A549 (cell line): Measurements from ENCODE around the gene PDZK1IP1. TPM values are rescaled to one million over a fixed set of nuclear protein-coding genes. Genes with fewer than 3 reads are reported as not detected.

Source experiments
- ATAC-seq, 2 experiments: fragments of 200-7000 bp in 1 of 2; fragments of >200 bp in 1 of 2; cut with Nextera tagmentation in 1 of 2; cut with Tn5 transposase in 1 of 2; 3 replicates each; pipeline versions ENCODE4 v1.8.0 to v1.9.1; 2018 to 2020; ENCODE audit warnings: mild to moderate bottlenecking in 1 of 2, moderate library complexity in 1 of 2
- CTCF ChIA-PET: fragments of 300-600 bp; sonication (Branson Sonifier 250); formaldehyde crosslinking; extraction: SDS; loops from one replicate; lab custom pipeline; 2021; ENCODE audit warnings: antibody characterized with exemption, inconsistent platforms; lab: Yijun Ruan, JAX
- POLR2A ChIA-PET: fragments of 350-600 bp; formaldehyde crosslinking; extraction: SDS; loops from one replicate; lab custom pipeline; 2021; ENCODE audit warnings: antibody characterized with exemption, inconsistent platforms; lab: Yijun Ruan, JAX
- DNase-seq, 2 experiments: peaks; one replicate each; pipeline versions ENCODE4 v3.0.0 to v3.0.0-alpha.2; 2011 to 2016; ENCODE audit warnings: low read depth in 1 of 2, low spot score in 1 of 2
- FAIRE-seq: peaks from 2 replicates; lab custom pipeline; 2011; peaks lifted over from hg19 to GRCh38; lab: Jason Lieb, UNC
- H3K27ac ChIP-seq, 2 experiments: fragments of >200 bp; sonication (Bioruptor Twin); formaldehyde crosslinking; 3 replicates each; pipeline ENCODE4 v1.5.1; 2016 to 2017
- H3K4me1 ChIP-seq: fragments of >200 bp; sonication (Bioruptor Twin); formaldehyde crosslinking; 3 replicates; pipeline ENCODE4 v1.6.1; 2016
- H3K4me2 ChIP-seq: fragments of >200 bp; sonication (Bioruptor Twin); formaldehyde crosslinking; 3 replicates; pipeline ENCODE4 v1.6.1; 2016
- H3K4me3 ChIP-seq: fragments of >200 bp; sonication (Bioruptor Twin); formaldehyde crosslinking; 3 replicates; pipeline ENCODE4 v1.5.1; 2016
- H3K9me3 ChIP-seq: fragments of >200 bp; sonication (Bioruptor Twin); formaldehyde crosslinking; 3 replicates; pipeline ENCODE4 v1.6.1; 2016
- ATOH8 ChIP-seq: fragments of 250-450 bp; sonication (Bioruptor Pico); IDR thresholded peaks from 2 replicates; pipeline ENCODE4 v1.5.0; 2020; ENCODE audit warnings: low read depth, mild to moderate bottlenecking, moderate library complexity
- CBX2 ChIP-seq: fragments of 200-600 bp; sonication (generic); IDR thresholded peaks from 2 replicates; pipeline ENCODE4 v1.6.1; 2016; ENCODE audit warnings: low read depth, mild to moderate bottlenecking, borderline replicate concordance
- CBX8 ChIP-seq: fragments of 200-600 bp; sonication (generic); IDR thresholded peaks from 2 replicates; pipeline ENCODE4 v1.6.1; 2016
- CTCF ChIP-seq: fragments of >200 bp; sonication (Bioruptor Twin); formaldehyde crosslinking; IDR thresholded peaks from 3 replicates; pipeline ENCODE4 v1.5.1; 2016
- EHF ChIP-seq: fragments of 250-450 bp; sonication (Bioruptor Pico); IDR thresholded peaks from 2 replicates; pipeline ENCODE4 v1.5.0; 2020; ENCODE audit warnings: mild to moderate bottlenecking
- EHMT2 ChIP-seq: fragments of 200-600 bp; sonication (generic); IDR thresholded peaks from 2 replicates; pipeline ENCODE4 v1.6.1; 2016; ENCODE audit warnings: antibody characterized with exemption, low read depth, mild to moderate bottlenecking, moderate library complexity
- ELK1 ChIP-seq: fragments of 150-350 bp; IDR thresholded peaks from 2 replicates; pipeline ENCODE4 v1.6.1; 2014; ENCODE audit warnings: low read depth, mild to moderate bottlenecking, low read length
- FOSB ChIP-seq: fragments of 250-450 bp; sonication (Bioruptor Pico); IDR thresholded peaks from 2 replicates; pipeline ENCODE4 v1.5.0; 2020; ENCODE audit warnings: mild to moderate bottlenecking, moderate library complexity
- FOSL2 ChIP-seq, 2 experiments: fragments of 450-650 bp in 1 of 2; fragments of >200 bp in 1 of 2; sonication (Bioruptor Twin) in 1 of 2; formaldehyde crosslinking; IDR thresholded peaks; 2 replicates each; pipeline versions ENCODE4 v1.5.0 to v1.6.1; 2016 to 2020; ENCODE audit warnings: mild to moderate bottlenecking in 1 of 2, moderate library complexity in 1 of 2
- FOXS1 ChIP-seq: fragments of 250-450 bp; sonication (Bioruptor Pico); IDR thresholded peaks from 2 replicates; pipeline ENCODE4 v1.5.0; 2020; ENCODE audit warnings: mild to moderate bottlenecking, moderate library complexity
- HOXA7 ChIP-seq: fragments of 250-450 bp; sonication (Bioruptor Pico); IDR thresholded peaks from 2 replicates; pipeline ENCODE4 v1.5.0; 2020; ENCODE audit warnings: mild to moderate bottlenecking, moderate library complexity
- HOXB5 ChIP-seq: fragments of 250-450 bp; sonication (Bioruptor Pico); IDR thresholded peaks from 2 replicates; pipeline ENCODE4 v1.5.0; 2020; ENCODE audit warnings: mild to moderate bottlenecking, moderate library complexity
- KDM1A ChIP-seq: fragments of 200-600 bp; sonication (generic); IDR thresholded peaks from 2 replicates; pipeline ENCODE4 v1.6.1; 2016; ENCODE audit warnings: low read depth, mild to moderate bottlenecking
- MAFK ChIP-seq: fragments of 450-650 bp; IDR thresholded peaks from 2 replicates; pipeline ENCODE4 v1.6.1; 2014; ENCODE audit not compliant: partially characterized antibody
- MAX ChIP-seq: IDR thresholded peaks from 2 replicates; pipeline ENCODE4 v1.6.1; 2012
- NFE2L2 ChIP-seq: fragments of 150-350 bp; conservative IDR thresholded peaks from 2 replicates; pipeline ENCODE4 v1.6.1; 2014; ENCODE audit warnings: low read length
- RFX5 ChIP-seq: fragments of 450-650 bp; IDR thresholded peaks from 2 replicates; pipeline ENCODE4 v1.7.1; 2014; ENCODE audit warnings: antibody characterized with exemption, mild to moderate bottlenecking, moderate library complexity
- RNF2 ChIP-seq: fragments of 200-600 bp; sonication (generic); IDR thresholded peaks from 2 replicates; pipeline ENCODE4 v1.6.1; 2016; ENCODE audit warnings: low read depth, mild to moderate bottlenecking, antibody characterized with exemption, moderate library complexity, borderline replicate concordance
- SMC3 ChIP-seq: fragments of >200 bp; sonication (Bioruptor Twin); formaldehyde crosslinking; IDR thresholded peaks from 3 replicates; pipeline ENCODE4 v1.6.1; 2018; ENCODE audit warnings: inconsistent platforms
- SREBF2 ChIP-seq: fragments of 450-650 bp; IDR thresholded peaks from 2 replicates; pipeline ENCODE4 v1.6.1; 2014; ENCODE audit warnings: mild to moderate bottlenecking, moderate library complexity
- TFCP2L1 ChIP-seq: fragments of 250-450 bp; sonication (Bioruptor Pico); IDR thresholded peaks from 2 replicates; pipeline ENCODE4 v1.5.0; 2021; ENCODE audit warnings: mild to moderate bottlenecking
- ZFP36 ChIP-seq: fragments of 450-650 bp; IDR thresholded peaks from 2 replicates; pipeline ENCODE4 v1.6.1; 2014; ENCODE audit warnings: borderline replicate concordance; ENCODE audit not compliant: partially characterized antibody
- ZNF302 ChIP-seq: fragments of 250-450 bp; sonication (Bioruptor Pico); IDR thresholded peaks from 2 replicates; pipeline ENCODE4 v1.9.0; 2021; ENCODE audit warnings: inconsistent platforms, mild to moderate bottlenecking, moderate library complexity
- WGBS: methylation state at CpG from one replicate; pipeline ENCODE4 v1.1.6; 2017; ENCODE audit errors: missing lambda C conversion rate; 5-methylcytosine and 5-hydroxymethylcytosine counted together
- polyA plus RNA-seq, 4 experiments: library from polyadenylated mRNA; depleted of rRNA in 3 of 4; stranded (reverse); fragments of >200 nt; fragmentation: RNase III in 1 of 4; extraction: RNeasy Plus Mini Kit Qiagen cat#74134 plus additional on column Dnase treatment in 1 of 4; gene quantifications; 2 replicates in 3 of 4; 3 replicates in 1 of 4; pipeline ENCODE4 v1.2.3, GENCODE V29; 2011 to 2017
- TF ChIP-seq, protein P1 (sequence below): fragments of 450-650 bp; IDR thresholded peaks from 2 replicates; pipeline ENCODE4 v1.6.1; 2014; ENCODE audit warnings: antibody characterized with exemption

PDZK1IP1 gene
- polyA plus RNA-seq, 2 of the 4 experiments (the other 2 are of a cell fraction) = 2.2 to 6.4 TPM

DNA sequence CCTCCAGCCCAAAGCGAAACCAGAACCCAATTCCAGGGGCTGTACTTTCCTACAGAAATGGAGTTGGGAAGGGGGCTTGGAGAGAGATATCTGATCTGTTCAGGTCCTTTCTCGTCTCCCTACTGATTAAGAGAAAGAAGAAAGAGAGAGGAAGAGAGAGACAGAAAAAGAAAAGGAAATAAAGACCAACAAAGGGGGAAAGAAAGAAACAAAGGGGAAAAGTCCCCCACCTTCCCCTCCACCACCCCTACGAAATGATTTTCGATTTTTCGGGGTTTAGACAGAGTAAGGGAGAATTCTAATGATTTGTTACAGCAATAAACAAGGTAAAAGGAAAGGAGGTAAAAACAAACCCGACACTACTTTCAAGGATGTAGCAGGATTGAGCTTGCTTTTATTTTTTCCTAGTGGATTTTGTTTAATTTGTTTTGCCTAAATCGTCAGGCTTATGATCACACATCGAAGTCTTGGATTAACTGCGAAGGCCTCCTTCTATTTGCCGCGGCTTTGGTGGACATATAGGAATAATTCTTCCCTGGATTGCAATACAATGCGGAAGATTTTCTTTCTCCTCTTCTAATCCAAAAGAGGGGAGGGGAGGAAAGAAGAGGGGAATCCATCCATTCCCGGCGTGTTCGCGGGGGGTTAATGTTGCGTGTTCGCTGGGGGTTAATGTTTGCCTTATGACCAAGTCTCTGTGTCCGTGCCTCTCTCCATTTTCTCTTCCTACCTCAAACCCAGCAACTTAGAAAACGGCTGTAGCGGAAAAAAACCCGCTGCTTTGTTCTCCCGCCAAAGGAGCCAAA lies 40.3 kb upstream of the PDZK1IP1 start:
- H3K4me2 ChIP-seq = no peak overlapping the region
- CTCF ChIA-PET = no interaction called here

GRCh38 chr1:47229031-47229885 lies 39.4 kb upstream of the PDZK1IP1 start:
- WGBS = 86% methylated on average over 30 of the region's 35 CpGs
- no peak for FAIRE-seq
- Histone ChIP-seq H3K9me3 (no peaks in the 10 kb centered on the region), H3K4me2 (no peak overlapping the region), H3K27ac (no peak overlapping the region), H3K4me3 (no peak overlapping the region), H3K4me1 (peaks cover 8% of the 10 kb centered on the region; the same call in 1 of the 3 replicates)
- CTCF ChIA-PET = no interaction called here
- no peak for DNase-seq
- ATAC-seq = no peak
- no peak for TF ChIP-seq ATOH8 (CRISPR knock-in tag)
- TF ChIP-seq RFX5 = no peak
- no peak for TF ChIP-seq FOSB (CRISPR knock-in tag)
- TF ChIP-seq, all 56 proteins: peak for 0
- POLR2A ChIA-PET = no interaction called here

More for the DNA sequence above, 40.3 kb upstream of the PDZK1IP1 start:
- Histone ChIP-seq H3K4me1 (peaks cover 8% of the 10 kb centered on the region; the same call in 1 of the 3 replicates), H3K27ac (no peak overlapping the region), H3K4me3 (no peak overlapping the region), H3K9me3 (no peaks in the 10 kb centered on the region)
- FAIRE-seq (no peak), DNase-seq (no peak), ATAC-seq (no peak)
- POLR2A ChIA-PET = no interaction called here
- no peak for TF ChIP-seq HOXB5 (CRISPR knock-in tag)
- no peak for TF ChIP-seq EHMT2
- TF ChIP-seq ELK1 = no peak
- no peak for TF ChIP-seq MAFK
- TF ChIP-seq TFCP2L1 = no peak
- WGBS = 71% methylated on average over 23 of the region's 23 CpGs

GRCh38 chr1:47228644-47229030 lies 38.8 kb upstream of the PDZK1IP1 start:
- DNase-seq = no peak
- Histone ChIP-seq H3K4me2 (no peak overlapping the region), H3K4me1 (peaks cover 8% of the 10 kb centered on the region; the same call in 1 of the 3 replicates), H3K27ac (no peak overlapping the region), H3K9me3 (no peaks in the 10 kb centered on the region), H3K4me3 (no peak overlapping the region)
- ChIA-PET POLR2A (no interaction called here), CTCF (no interaction called here)
- WGBS = 85% methylated on average over 6 of the region's 12 CpGs
- TF ChIP-seq CBX2 (no peak), HOXA7 (CRISPR knock-in tag) (no peak), ZFP36 (no peak), HOXB5 (CRISPR knock-in tag) (no peak), FOSL2 (IDR thresholded peaks at IDR 0.05) (no peak), FOSL2 (CRISPR knock-in tag; IDR thresholded peaks at IDR 0.05) (no peak), SREBF2 (no peak), SMC3 (no peak), RNF2 (no peak), EHF (no peak), FOXS1 (CRISPR knock-in tag) (no peak), MAX (no peak), FOSB (CRISPR knock-in tag) (no peak), KDM1A (no peak), NFE2L2 (no peak), CBX8 (no peak), ZNF302 (CRISPR knock-in tag) (no peak), CTCF (no peak)
- TF ChIP-seq, protein P1, sequence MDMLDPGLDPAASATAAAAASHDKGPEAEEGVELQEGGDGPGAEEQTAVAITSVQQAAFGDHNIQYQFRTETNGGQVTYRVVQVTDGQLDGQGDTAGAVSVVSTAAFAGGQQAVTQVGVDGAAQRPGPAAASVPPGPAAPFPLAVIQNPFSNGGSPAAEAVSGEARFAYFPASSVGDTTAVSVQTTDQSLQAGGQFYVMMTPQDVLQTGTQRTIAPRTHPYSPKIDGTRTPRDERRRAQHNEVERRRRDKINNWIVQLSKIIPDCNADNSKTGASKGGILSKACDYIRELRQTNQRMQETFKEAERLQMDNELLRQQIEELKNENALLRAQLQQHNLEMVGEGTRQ = no peak
- ATAC-seq = no peak
- FAIRE-seq = no peak
